SK-N-SH (cell line): ENCODE results near the gene ZMIZ1. TPM values are rescaled to one million over a fixed set of nuclear protein-coding genes. Genes with fewer than 3 reads are reported as not detected.

ENCODE experiments used
- CTCF ChIA-PET: fragments of 300-600, 350-600 bp; formaldehyde crosslinking; extraction: SDS; loops from one replicate; lab custom pipeline; 2021; lab: Yijun Ruan, JAX
- POLR2A ChIA-PET: fragments of 350-600 bp; sonication (Branson Sonifier 250); formaldehyde crosslinking; extraction: SDS; loops from one replicate; lab custom pipeline; 2020; ENCODE audit warnings: antibody characterized with exemption, inconsistent platforms; lab: Yijun Ruan, JAX
- DNase-seq: peaks from one replicate; pipeline ENCODE4 v3.0.0; 2012
- H2AFZ ChIP-seq: fragments of 200-600 bp; sonication (generic); 2 replicates; pipeline ENCODE4 v1.8.1; 2016; ENCODE audit warnings: antibody characterized with exemption, mild to moderate bottlenecking, low read depth
- H3F3A ChIP-seq: fragments of 200-600 bp; sonication (generic); replicated peaks from 2 replicates; pipeline ENCODE3; 2016; ENCODE audit warnings: antibody characterized with exemption, mild to moderate bottlenecking; ENCODE audit not compliant: insufficient read depth
- H3K27ac ChIP-seq, 2 experiments: fragments of 200-500 bp in 1 of 2; fragments of 200-600 bp in 1 of 2; sonication (Bioruptor generic) in 1 of 2; sonication (generic), shearing (Covaris generic) in 1 of 2; 2 replicates each; pipeline versions ENCODE4 v1.5.1 to v1.6.1; 2014 to 2016; ENCODE audit warnings: low read depth in 2 of 2, inconsistent platforms in 1 of 2, low read length in 1 of 2, mild to moderate bottlenecking in 1 of 2, mixed read lengths in 1 of 2
- H3K27me3 ChIP-seq: fragments of 200-600 bp; sonication (generic), shearing (Covaris generic); 2 replicates; pipeline ENCODE4 v1.6.1; 2016; ENCODE audit warnings: mixed run types; ENCODE audit not compliant: insufficient read depth
- H3K36me3 ChIP-seq, 2 experiments: fragments of 200-500 bp in 1 of 2; fragments of 200-600 bp in 1 of 2; sonication (Bioruptor generic) in 1 of 2; sonication (generic) in 1 of 2; replicated peaks in 1 of 2; 2 replicates each; pipeline versions ENCODE3 to v1.5.1; 2014 to 2016; ENCODE audit warnings: low read length in 1 of 2, mild to moderate bottlenecking in 1 of 2; ENCODE audit not compliant: insufficient read depth in 2 of 2, control insufficient read depth in 1 of 2
- H3K4me1 ChIP-seq, 2 experiments: fragments of 200-500 bp in 1 of 2; fragments of 200-600 bp in 1 of 2; sonication (Bioruptor generic) in 1 of 2; sonication (generic), shearing (Covaris generic) in 1 of 2; 2 replicates each; pipeline versions ENCODE4 v1.5.1 to v1.6.1; 2014 to 2016; ENCODE audit warnings: low read depth in 1 of 2, low read length in 1 of 2, mixed run types in 1 of 2; ENCODE audit not compliant: insufficient read depth in 2 of 2, control insufficient read depth in 1 of 2
- H3K4me2 ChIP-seq: fragments of 200-600 bp; sonication (generic), shearing (Covaris generic); 2 replicates; pipeline ENCODE4 v1.6.1; 2017; ENCODE audit warnings: mixed run types
- H3K4me3 ChIP-seq, 2 experiments: fragments of 200-500 bp in 1 of 2; fragments of 200-600 bp in 1 of 2; sonication (Bioruptor generic) in 1 of 2; sonication (generic), shearing (Covaris generic) in 1 of 2; 2 replicates each; pipeline versions ENCODE4 v1.5.1 to v1.8.1; 2014 to 2016; ENCODE audit warnings: low read depth in 2 of 2, inconsistent platforms in 1 of 2, low read length in 1 of 2, mild to moderate bottlenecking in 1 of 2, mixed read lengths in 1 of 2, moderate library complexity in 1 of 2
- H3K79me2 ChIP-seq: fragments of 200-600 bp; sonication (generic); 2 replicates; pipeline ENCODE4 v1.8.1; 2017; ENCODE audit warnings: mild to moderate bottlenecking; ENCODE audit not compliant: insufficient read depth
- H3K9ac ChIP-seq: fragments of 200-600 bp; sonication (generic); 2 replicates; pipeline ENCODE4 v1.6.1; 2017; ENCODE audit warnings: mixed run types
- H3K9me2 ChIP-seq: fragments of 200-600 bp; sonication (generic); 2 replicates; pipeline ENCODE4 v1.6.1; 2017; ENCODE audit warnings: mixed run types
- H3K9me3 ChIP-seq: fragments of 200-600 bp; sonication (generic); 2 replicates; pipeline ENCODE4 v1.6.1; 2017; ENCODE audit warnings: mixed run types, mild to moderate bottlenecking, moderate library complexity
- H4K20me1 ChIP-seq: fragments of 200-600 bp; sonication (generic); 2 replicates; pipeline ENCODE4 v1.6.1; 2017; ENCODE audit warnings: mild to moderate bottlenecking, mixed run types; ENCODE audit not compliant: insufficient read depth
- CHD2 ChIP-seq: fragments of 150-350 bp; IDR thresholded peaks from 2 replicates; pipeline ENCODE4 v1.6.1; 2018; ENCODE audit warnings: low read length; ENCODE audit not compliant: partially characterized antibody
- ELF1 ChIP-seq: IDR thresholded peaks from 2 replicates; pipeline ENCODE4 v1.4.0; 2012
- FOXM1 ChIP-seq: IDR thresholded peaks from 2 replicates; pipeline ENCODE4 v1.4.0; 2012; ENCODE audit warnings: low read depth, mild to moderate bottlenecking
- GABPA ChIP-seq: IDR thresholded peaks from 2 replicates; pipeline ENCODE4 v1.4.0; 2012; ENCODE audit warnings: low read depth, mild to moderate bottlenecking
- IRF3 ChIP-seq: fragments of 150-350 bp; IDR thresholded peaks from 2 replicates; pipeline ENCODE4 v1.6.1; 2016; ENCODE audit warnings: mild to moderate bottlenecking, low read depth, low read length
- NFIC ChIP-seq: IDR thresholded peaks from 2 replicates; pipeline ENCODE4 v1.4.0; 2012; ENCODE audit warnings: borderline replicate concordance
- NRF1 ChIP-seq: IDR thresholded peaks from 2 replicates; pipeline ENCODE4 v1.6.1; 2012; ENCODE audit warnings: low read depth, mild to moderate bottlenecking, low read length
- PBX3 ChIP-seq: IDR thresholded peaks from 2 replicates; pipeline ENCODE4; 2012
- RAD21 ChIP-seq: IDR thresholded peaks from 2 replicates; pipeline ENCODE4 v1.6.1; 2012; ENCODE audit warnings: mild to moderate bottlenecking, low read length
- RCOR1 ChIP-seq: fragments of 150-350 bp; IDR thresholded peaks from 2 replicates; pipeline ENCODE4 v1.6.1; 2017; ENCODE audit warnings: antibody characterized with exemption, low read length
- REST ChIP-seq: IDR thresholded peaks from 2 replicates; pipeline ENCODE4 v1.6.1; 2012; ENCODE audit warnings: mild to moderate bottlenecking, low read depth, low read length, moderate library complexity
- RFX5 ChIP-seq: IDR thresholded peaks from 2 replicates; pipeline ENCODE4 v1.6.1; 2012; ENCODE audit warnings: mild to moderate bottlenecking, improper control_type of control experiment, low read length
- RXRA ChIP-seq: IDR thresholded peaks from 2 replicates; pipeline ENCODE4 v1.4.0; 2012; ENCODE audit warnings: low read depth, mild to moderate bottlenecking, borderline replicate concordance
- SIN3A ChIP-seq: IDR thresholded peaks from 2 replicates; pipeline ENCODE4 v1.6.1; 2012; ENCODE audit warnings: low read depth, mild to moderate bottlenecking, low read length, moderate library complexity, borderline replicate concordance
- TAF1 ChIP-seq: IDR thresholded peaks from 2 replicates; pipeline ENCODE4 v1.6.1; 2012; ENCODE audit warnings: low read depth, mild to moderate bottlenecking, low read length, moderate library complexity, borderline replicate concordance
- TCF12 ChIP-seq: IDR thresholded peaks from 2 replicates; pipeline ENCODE4 v1.4.0; 2012
- TEAD4 ChIP-seq: IDR thresholded peaks from 2 replicates; pipeline ENCODE4 v1.4.0; 2012; ENCODE audit warnings: mild to moderate bottlenecking, borderline replicate concordance; ENCODE audit not compliant: insufficient read depth
- YY1 ChIP-seq: IDR thresholded peaks from 2 replicates; pipeline ENCODE4 v1.4.0; 2012; ENCODE audit warnings: low read depth, mild to moderate bottlenecking
- WGBS: methylation state at CpG from one replicate; pipeline ENCODE4 v1.1.6; 2017; ENCODE audit warnings: low lambda C conversion rate; 5-methylcytosine and 5-hydroxymethylcytosine counted together
- polyA plus RNA-seq, 3 experiments: library from polyadenylated mRNA; depleted of rRNA; stranded (reverse); fragments of >200 nt; gene quantifications; 2 replicates each; pipeline ENCODE4 v1.2.3, GENCODE V29; 2012
- TF ChIP-seq, protein P1 (sequence below): fragments of 150-350 bp; IDR thresholded peaks from 2 replicates; pipeline ENCODE4 v1.6.1; 2017; ENCODE audit warnings: antibody characterized with exemption, low read length, low read depth, borderline replicate concordance
- TF ChIP-seq, protein P2 (sequence below): IDR thresholded peaks from 2 replicates; pipeline ENCODE4 v1.4.0; 2012; ENCODE audit warnings: low read depth, borderline replicate concordance
- TF ChIP-seq, protein P3 (sequence below): IDR thresholded peaks from 2 replicates; pipeline ENCODE4 v1.4.0; 2012; ENCODE audit warnings: low read depth, borderline replicate concordance
- TF ChIP-seq, protein P4 (sequence below): IDR thresholded peaks from 2 replicates; pipeline ENCODE4 v1.4.0; 2012; ENCODE audit warnings: low read depth

ZMIZ1 gene
- polyA plus RNA-seq, 1 of the 3 experiments (the other 2 are of a cell fraction) = 23.5 TPM

DNA sequence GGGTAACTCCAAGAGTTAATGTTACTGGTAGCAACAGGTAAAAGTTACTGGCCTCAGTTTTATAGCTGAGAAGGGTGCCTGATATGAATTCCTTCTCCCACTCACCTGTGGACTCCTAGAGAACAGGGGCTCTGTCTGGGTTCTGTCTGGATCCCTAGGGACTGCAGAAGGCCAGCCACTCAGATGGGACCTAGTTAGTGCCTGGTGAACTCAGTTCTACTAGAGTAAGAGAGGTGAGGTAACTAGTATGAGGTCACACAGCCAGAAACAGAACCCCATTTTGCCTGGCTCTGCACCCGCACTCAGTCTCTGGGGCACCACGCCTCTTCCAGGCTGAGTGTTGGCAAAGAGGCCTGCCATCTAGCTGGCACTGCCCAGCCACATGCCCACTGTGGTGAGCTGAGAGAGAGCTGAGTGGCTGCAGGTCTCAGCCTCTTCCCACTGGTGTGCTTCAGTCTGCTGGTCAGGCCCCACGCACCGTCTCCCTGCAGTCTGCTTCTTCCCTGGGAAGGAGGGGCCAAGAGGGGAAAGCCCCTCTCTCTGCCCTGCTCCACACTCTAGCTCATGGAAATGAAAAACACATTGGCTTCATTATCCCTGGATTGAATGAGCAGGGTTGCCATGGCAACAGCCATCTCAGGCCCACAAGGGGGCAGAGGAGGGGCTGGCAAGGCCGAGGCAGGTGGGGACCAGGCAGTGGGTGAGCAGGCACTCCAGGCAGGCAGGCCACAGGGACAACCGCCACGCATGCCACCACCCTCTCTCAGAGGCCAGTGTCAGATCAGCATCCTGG is 110.6 kb downstream of the ZMIZ1 start:
- no peak overlapping the region; a peak in 2 of 4 replicates for H3K4me3 ChIP-seq
- H3K9me3 ChIP-seq = no peaks in the 10 kb centered on the region
- H3K36me3 ChIP-seq = peaks cover 0 to 2% of the 10 kb centered on the region in 2 experiments
- peaks cover 77% of the 10 kb centered on the region; the same call in 1 of the 2 replicates for H3K79me2 ChIP-seq
- no peaks in the 10 kb centered on the region for H3K27me3 ChIP-seq
- no peak overlapping the region for H2AFZ ChIP-seq
- peak overlapping the region; percentile 68; the same call in 1 of the 2 replicates for H3K4me2 ChIP-seq
- peak; percentile 92 for DNase-seq
- no peaks in the 10 kb centered on the region for H3K9me2 ChIP-seq
- POLR2A ChIA-PET = interaction anchor here (1.1 to 2.2 kb wide), 3 partner anchors 10 to 22 kb away, joined by 3 to 5 read pairs (median 4); no protein-coding TSS in a partner anchor
- peaks cover 18% of the 10 kb centered on the region; the same call in 1 of the 2 replicates for H4K20me1 ChIP-seq
- peaks cover 68 to 98% of the 10 kb centered on the region in 2 experiments for H3K4me1 ChIP-seq
- peaks cover 31% of the 10 kb centered on the region for H3F3A ChIP-seq
- peak overlapping the region; percentile 5; the same call in 1 of the 2 replicates for H3K9ac ChIP-seq
- WGBS = 58% methylated on average over 4 of the region's 7 CpGs
- CTCF ChIA-PET = interaction anchor here (0.6 to 13.4 kb wide), 9 partner anchors 15 to 435 kb away, joined by 3 to 136 read pairs (median 4); no protein-coding TSS in a partner anchor
- peak overlapping the region; percentile 81 to 100 for H3K27ac ChIP-seq
- TF ChIP-seq, protein P1, sequence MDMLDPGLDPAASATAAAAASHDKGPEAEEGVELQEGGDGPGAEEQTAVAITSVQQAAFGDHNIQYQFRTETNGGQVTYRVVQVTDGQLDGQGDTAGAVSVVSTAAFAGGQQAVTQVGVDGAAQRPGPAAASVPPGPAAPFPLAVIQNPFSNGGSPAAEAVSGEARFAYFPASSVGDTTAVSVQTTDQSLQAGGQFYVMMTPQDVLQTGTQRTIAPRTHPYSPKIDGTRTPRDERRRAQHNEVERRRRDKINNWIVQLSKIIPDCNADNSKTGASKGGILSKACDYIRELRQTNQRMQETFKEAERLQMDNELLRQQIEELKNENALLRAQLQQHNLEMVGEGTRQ = no peak
- no peak for TF ChIP-seq FOXM1
- TF ChIP-seq SIN3A = no peak
- no peak for TF ChIP-seq IRF3
- TF ChIP-seq YY1 = no peak
- no peak for TF ChIP-seq TAF1
- no peak for TF ChIP-seq NRF1
- peak; percentile 52 for TF ChIP-seq RAD21
- TF ChIP-seq GABPA = no peak
- TF ChIP-seq, protein P2, sequence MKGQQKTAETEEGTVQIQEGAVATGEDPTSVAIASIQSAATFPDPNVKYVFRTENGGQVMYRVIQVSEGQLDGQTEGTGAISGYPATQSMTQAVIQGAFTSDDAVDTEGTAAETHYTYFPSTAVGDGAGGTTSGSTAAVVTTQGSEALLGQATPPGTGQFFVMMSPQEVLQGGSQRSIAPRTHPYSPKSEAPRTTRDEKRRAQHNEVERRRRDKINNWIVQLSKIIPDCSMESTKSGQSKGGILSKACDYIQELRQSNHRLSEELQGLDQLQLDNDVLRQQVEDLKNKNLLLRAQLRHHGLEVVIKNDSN = no peak
- TF ChIP-seq ELF1 = no peak
- TF ChIP-seq, protein P3, sequence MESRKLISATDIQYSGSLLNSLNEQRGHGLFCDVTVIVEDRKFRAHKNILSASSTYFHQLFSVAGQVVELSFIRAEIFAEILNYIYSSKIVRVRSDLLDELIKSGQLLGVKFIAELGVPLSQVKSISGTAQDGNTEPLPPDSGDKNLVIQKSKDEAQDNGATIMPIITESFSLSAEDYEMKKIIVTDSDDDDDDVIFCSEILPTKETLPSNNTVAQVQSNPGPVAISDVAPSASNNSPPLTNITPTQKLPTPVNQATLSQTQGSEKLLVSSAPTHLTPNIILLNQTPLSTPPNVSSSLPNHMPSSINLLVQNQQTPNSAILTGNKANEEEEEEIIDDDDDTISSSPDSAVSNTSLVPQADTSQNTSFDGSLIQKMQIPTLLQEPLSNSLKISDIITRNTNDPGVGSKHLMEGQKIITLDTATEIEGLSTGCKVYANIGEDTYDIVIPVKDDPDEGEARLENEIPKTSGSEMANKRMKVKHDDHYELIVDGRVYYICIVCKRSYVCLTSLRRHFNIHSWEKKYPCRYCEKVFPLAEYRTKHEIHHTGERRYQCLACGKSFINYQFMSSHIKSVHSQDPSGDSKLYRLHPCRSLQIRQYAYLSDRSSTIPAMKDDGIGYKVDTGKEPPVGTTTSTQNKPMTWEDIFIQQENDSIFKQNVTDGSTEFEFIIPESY = no peak
- TF ChIP-seq RCOR1 = peak; percentile 74
- no peak for TF ChIP-seq REST
- TF ChIP-seq, protein P4, sequence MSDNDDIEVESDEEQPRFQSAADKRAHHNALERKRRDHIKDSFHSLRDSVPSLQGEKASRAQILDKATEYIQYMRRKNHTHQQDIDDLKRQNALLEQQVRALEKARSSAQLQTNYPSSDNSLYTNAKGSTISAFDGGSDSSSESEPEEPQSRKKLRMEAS = no peak
- TF ChIP-seq RXRA = no peak
- TF ChIP-seq CHD2 = peak; percentile 58
- TF ChIP-seq NFIC = no peak
- no peak for TF ChIP-seq TEAD4
- TF ChIP-seq PBX3 = no peak
- peak; percentile 69 for TF ChIP-seq TCF12
- TF ChIP-seq RFX5 = peak; percentile 89
